ENCODE data around the gene SLMAP. TPM values are rescaled to one million over a fixed set of nuclear protein-coding genes. Genes with fewer than 3 reads are reported as not detected.

The SLMAP gene
- total and polyA plus RNA-seq, 2 experiments from 2014 or later = 32.1 to 73.0 TPM

DNA sequence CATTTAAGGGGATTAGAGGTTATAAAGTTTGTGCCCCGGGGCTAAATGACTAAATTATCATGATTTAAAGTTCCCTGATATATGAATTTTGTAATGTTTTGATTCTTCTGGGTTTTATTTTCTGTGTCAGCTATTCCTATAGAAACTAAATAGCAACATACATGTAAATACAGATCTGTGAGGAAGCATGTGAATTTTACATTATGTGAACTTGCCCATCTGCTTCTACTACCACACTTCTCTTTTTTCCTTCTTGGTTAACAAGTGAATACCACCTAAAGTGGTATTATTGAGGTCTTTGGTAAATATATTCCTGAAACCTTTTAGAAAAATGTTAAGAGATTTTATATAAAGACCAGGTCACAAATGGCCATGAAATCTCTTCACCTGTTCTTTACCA lies 29.3 kb downstream of the SLMAP start:
- Histone ChIP-seq H3K4me2 (no peak overlapping the region), H3K4me3 (no peak overlapping the region), H3K36me3 (ENCODE audit: insufficient read depth) (no peaks in the 10 kb centered on the region), H4K20me1 (replicated peaks; ENCODE audit: insufficient read depth) (peaks cover 43% of the 10 kb centered on the region), H3K27ac (ENCODE audit: low read depth) (no peak overlapping the region), H3K9me2 (ENCODE audit: insufficient read depth) (no peaks in the 10 kb centered on the region), H3K79me2 (replicated peaks; ENCODE audit: insufficient read depth) (peaks cover 96% of the 10 kb centered on the region), H3F3A (replicated peaks; ENCODE audit: low read depth) (no peaks in the 10 kb centered on the region), H3K4me1 (ENCODE audit: insufficient read depth) (peaks cover 14% of the 10 kb centered on the region), H3K27me3 (ENCODE audit: insufficient read depth) (no peaks in the 10 kb centered on the region), H2AFZ (no peak overlapping the region)
- no peaks in the 10 kb centered on the region for H3K4me1 Mint-ChIP-seq
- ATAC-seq (no peak), DNase-seq (ENCODE audit: low spot score) (no peak)
- no peak overlapping the region for H3K4me3 Mint-ChIP-seq
- TF ChIP-seq ZNF331 (CRISPR knock-in tag; IDR thresholded peaks at IDR 0.05; ENCODE audit: low read depth) (no peak), EZH2phosphoT487 (IDR thresholded peaks at IDR 0.05; ENCODE audit: unreplicated experiment) (no peak)
- no peaks in the 10 kb centered on the region for H3K36me3 Mint-ChIP-seq (ENCODE audit: low read depth)
- H3K27ac Mint-ChIP-seq = no peak overlapping the region
- no peaks in the 10 kb centered on the region for H3K27me3 Mint-ChIP-seq (ENCODE audit: insufficient read depth, low read depth, poor library complexity)
- H3K9me3 Mint-ChIP-seq = no peaks in the 10 kb centered on the region

DNA sequence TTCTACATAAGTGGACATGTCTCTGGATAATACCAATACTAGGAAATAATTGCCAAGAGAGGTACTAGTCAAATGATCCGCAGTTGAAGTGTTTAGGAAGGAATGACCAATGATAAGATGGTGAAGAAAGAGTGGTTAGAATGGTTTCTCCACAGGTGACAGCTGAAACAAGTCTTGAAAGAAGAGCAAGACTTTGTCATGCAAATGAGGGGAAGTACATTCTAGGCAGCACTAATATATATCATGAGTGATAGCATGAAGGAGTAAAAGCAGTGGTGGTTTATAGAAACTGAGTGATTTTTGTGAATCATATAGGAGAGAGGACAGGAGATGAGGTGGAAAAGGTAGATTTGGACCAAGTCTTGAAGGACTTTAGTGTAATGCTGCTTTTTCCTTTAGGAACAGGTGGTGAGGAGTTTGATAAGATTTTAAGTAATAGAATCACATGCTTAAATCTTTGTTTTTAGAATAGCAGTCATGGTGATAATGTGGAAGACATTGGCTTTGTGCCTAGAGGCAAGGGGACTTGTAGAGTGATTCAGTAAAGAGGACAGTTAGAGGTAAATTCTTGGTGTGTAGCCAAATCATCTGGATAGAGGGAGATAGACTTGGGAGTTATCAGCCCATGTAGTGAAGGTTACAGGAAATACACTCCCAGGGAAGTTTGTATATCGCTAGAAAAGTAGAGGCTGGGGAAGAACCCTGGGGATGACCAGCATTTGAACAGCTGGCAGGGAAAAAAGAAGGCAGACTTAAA lies 31.9 kb downstream of the SLMAP start:
- no peaks in the 10 kb centered on the region for H3K36me3 ChIP-seq (ENCODE audit: insufficient read depth)
- H3K27ac Mint-ChIP-seq = no peak overlapping the region
- no peaks in the 10 kb centered on the region for H3K4me1 Mint-ChIP-seq
- H3K79me2 ChIP-seq (replicated peaks; ENCODE audit: insufficient read depth) = peaks cover 93% of the 10 kb centered on the region
- H3K27me3 ChIP-seq (ENCODE audit: insufficient read depth) = no peaks in the 10 kb centered on the region
- no peaks in the 10 kb centered on the region for H3K9me3 Mint-ChIP-seq
- no peak overlapping the region for H3K4me3 Mint-ChIP-seq
- DNase-seq (ENCODE audit: low spot score) (no peak), ATAC-seq (peak; percentile 41; the same call in 2 of the 3 replicates)
- H3K4me2 ChIP-seq = peak overlapping the region; percentile 2; the same call in 1 of the 2 replicates
- H3K4me3 ChIP-seq = no peak overlapping the region
- H4K20me1 ChIP-seq (replicated peaks; ENCODE audit: insufficient read depth) = peaks cover 25% of the 10 kb centered on the region
- H3K36me3 Mint-ChIP-seq (ENCODE audit: low read depth) = no peaks in the 10 kb centered on the region
- no peaks in the 10 kb centered on the region for H3K9me2 ChIP-seq (ENCODE audit: insufficient read depth)
- no peaks in the 10 kb centered on the region for H3K27me3 Mint-ChIP-seq (ENCODE audit: insufficient read depth, low read depth, poor library complexity)
- H3F3A ChIP-seq (replicated peaks; ENCODE audit: low read depth) = no peaks in the 10 kb centered on the region
- H2AFZ ChIP-seq = no peak overlapping the region
- H3K4me1 ChIP-seq (ENCODE audit: insufficient read depth) = peaks cover 14% of the 10 kb centered on the region
- peak overlapping the region; percentile 45; the same call in 1 of the 2 replicates for H3K27ac ChIP-seq (ENCODE audit: low read depth)
- no peak for TF ChIP-seq CREB1 (CRISPR knock-in tag; IDR thresholded peaks at IDR 0.05; ENCODE audit: low read depth)
- TF ChIP-seq NANOG (IDR thresholded peaks at IDR 0.05; ENCODE audit: borderline replicate concordance) = no peak
- TF ChIP-seq, protein P1, sequence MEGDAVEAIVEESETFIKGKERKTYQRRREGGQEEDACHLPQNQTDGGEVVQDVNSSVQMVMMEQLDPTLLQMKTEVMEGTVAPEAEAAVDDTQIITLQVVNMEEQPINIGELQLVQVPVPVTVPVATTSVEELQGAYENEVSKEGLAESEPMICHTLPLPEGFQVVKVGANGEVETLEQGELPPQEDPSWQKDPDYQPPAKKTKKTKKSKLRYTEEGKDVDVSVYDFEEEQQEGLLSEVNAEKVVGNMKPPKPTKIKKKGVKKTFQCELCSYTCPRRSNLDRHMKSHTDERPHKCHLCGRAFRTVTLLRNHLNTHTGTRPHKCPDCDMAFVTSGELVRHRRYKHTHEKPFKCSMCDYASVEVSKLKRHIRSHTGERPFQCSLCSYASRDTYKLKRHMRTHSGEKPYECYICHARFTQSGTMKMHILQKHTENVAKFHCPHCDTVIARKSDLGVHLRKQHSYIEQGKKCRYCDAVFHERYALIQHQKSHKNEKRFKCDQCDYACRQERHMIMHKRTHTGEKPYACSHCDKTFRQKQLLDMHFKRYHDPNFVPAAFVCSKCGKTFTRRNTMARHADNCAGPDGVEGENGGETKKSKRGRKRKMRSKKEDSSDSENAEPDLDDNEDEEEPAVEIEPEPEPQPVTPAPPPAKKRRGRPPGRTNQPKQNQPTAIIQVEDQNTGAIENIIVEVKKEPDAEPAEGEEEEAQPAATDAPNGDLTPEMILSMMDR (conservative IDR thresholded peaks at IDR 0.05; ENCODE audit: low read depth in 2 of 2) = no peak
- no peak for TF ChIP-seq ZNF114 (CRISPR knock-in tag; IDR thresholded peaks at IDR 0.05)
- no peak for TF ChIP-seq ZNF331 (CRISPR knock-in tag; IDR thresholded peaks at IDR 0.05; ENCODE audit: low read depth)
- TF ChIP-seq EZH2phosphoT487 (IDR thresholded peaks at IDR 0.05; ENCODE audit: unreplicated experiment) = no peak
- TF ChIP-seq JUNB (IDR thresholded peaks at IDR 0.05; ENCODE audit: unreplicated experiment) = no peak
- TF ChIP-seq, protein P2, sequence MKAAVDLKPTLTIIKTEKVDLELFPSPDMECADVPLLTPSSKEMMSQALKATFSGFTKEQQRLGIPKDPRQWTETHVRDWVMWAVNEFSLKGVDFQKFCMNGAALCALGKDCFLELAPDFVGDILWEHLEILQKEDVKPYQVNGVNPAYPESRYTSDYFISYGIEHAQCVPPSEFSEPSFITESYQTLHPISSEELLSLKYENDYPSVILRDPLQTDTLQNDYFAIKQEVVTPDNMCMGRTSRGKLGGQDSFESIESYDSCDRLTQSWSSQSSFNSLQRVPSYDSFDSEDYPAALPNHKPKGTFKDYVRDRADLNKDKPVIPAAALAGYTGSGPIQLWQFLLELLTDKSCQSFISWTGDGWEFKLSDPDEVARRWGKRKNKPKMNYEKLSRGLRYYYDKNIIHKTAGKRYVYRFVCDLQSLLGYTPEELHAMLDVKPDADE (IDR thresholded peaks at IDR 0.05) = no peak
- no peak for TF ChIP-seq STAT1 (IDR thresholded peaks at IDR 0.05; ENCODE audit: unreplicated experiment)
- TF ChIP-seq, protein P3, sequence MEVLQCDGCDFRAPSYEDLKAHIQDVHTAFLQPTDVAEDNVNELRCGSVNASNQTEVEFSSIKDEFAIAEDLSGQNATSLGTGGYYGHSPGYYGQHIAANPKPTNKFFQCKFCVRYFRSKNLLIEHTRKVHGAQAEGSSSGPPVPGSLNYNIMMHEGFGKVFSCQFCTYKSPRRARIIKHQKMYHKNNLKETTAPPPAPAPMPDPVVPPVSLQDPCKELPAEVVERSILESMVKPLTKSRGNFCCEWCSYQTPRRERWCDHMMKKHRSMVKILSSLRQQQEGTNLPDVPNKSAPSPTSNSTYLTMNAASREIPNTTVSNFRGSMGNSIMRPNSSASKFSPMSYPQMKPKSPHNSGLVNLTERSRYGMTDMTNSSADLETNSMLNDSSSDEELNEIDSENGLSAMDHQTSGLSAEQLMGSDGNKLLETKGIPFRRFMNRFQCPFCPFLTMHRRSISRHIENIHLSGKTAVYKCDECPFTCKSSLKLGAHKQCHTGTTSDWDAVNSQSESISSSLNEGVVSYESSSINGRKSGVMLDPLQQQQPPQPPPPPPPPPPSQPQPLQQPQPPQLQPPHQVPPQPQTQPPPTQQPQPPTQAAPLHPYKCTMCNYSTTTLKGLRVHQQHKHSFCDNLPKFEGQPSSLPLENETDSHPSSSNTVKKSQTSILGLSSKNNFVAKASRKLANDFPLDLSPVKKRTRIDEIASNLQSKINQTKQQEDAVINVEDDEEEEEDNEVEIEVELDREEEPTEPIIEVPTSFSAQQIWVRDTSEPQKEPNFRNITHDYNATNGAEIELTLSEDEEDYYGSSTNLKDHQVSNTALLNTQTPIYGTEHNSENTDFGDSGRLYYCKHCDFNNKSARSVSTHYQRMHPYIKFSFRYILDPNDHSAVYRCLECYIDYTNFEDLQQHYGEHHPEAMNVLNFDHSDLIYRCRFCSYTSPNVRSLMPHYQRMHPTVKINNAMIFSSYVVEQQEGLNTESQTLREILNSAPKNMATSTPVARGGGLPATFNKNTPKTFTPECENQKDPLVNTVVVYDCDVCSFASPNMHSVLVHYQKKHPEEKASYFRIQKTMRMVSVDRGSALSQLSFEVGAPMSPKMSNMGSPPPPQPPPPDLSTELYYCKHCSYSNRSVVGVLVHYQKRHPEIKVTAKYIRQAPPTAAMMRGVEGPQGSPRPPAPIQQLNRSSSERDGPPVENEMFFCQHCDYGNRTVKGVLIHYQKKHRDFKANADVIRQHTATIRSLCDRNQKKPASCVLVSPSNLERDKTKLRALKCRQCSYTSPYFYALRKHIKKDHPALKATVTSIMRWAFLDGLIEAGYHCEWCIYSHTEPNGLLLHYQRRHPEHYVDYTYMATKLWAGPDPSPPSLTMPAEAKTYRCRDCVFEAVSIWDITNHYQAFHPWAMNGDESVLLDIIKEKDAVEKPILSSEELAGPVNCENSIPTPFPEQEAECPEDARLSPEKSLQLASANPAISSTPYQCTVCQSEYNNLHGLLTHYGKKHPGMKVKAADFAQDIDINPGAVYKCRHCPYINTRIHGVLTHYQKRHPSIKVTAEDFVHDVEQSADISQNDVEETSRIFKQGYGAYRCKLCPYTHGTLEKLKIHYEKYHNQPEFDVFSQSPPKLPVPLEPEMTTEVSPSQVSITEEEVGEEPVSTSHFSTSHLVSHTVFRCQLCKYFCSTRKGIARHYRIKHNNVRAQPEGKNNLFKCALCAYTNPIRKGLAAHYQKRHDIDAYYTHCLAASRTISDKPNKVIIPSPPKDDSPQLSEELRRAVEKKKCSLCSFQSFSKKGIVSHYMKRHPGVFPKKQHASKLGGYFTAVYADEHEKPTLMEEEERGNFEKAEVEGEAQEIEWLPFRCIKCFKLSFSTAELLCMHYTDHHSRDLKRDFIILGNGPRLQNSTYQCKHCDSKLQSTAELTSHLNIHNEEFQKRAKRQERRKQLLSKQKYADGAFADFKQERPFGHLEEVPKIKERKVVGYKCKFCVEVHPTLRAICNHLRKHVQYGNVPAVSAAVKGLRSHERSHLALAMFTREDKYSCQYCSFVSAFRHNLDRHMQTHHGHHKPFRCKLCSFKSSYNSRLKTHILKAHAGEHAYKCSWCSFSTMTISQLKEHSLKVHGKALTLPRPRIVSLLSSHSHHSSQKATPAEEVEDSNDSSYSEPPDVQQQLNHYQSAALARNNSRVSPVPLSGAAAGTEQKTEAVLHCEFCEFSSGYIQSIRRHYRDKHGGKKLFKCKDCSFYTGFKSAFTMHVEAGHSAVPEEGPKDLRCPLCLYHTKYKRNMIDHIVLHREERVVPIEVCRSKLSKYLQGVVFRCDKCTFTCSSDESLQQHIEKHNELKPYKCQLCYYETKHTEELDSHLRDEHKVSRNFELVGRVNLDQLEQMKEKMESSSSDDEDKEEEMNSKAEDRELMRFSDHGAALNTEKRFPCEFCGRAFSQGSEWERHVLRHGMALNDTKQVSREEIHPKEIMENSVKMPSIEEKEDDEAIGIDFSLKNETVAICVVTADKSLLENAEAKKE (CRISPR knock-in tag; IDR thresholded peaks at IDR 0.05) = no peak
